GM12874 (cell line): Measurements from ENCODE around the gene CLIP3.

Experiments used
- CTCF ChIP-seq: IDR thresholded peaks from 2 replicates; pipeline ENCODE4 v1.5.1; 2011; ENCODE audit warnings: low read depth, mild to moderate bottlenecking, control low read depth, low read length, moderate library complexity; ENCODE audit not compliant: insufficient read depth

Gene CLIP3

GRCh38 chr19:36041831-36042230, 9.2 kb upstream of the CLIP3 start:
- TF ChIP-seq CTCF, result no peak

- TF ChIP-seq CTCF, result no peak
Observed at GRCh38 chr19:36040495-36040894, 7.8 kb upstream of the CLIP3 start.

GRCh38 chr19:36031308-36031707, 1.4 kb downstream of the CLIP3 start:
- TF ChIP-seq CTCF, result no peak

GRCh38 chr19:36030264-36031148, 2.2 kb downstream of the CLIP3 start:
- 0 out of 2 replicates have a peak, but pooled peaks have one; percentile 13 for TF ChIP-seq CTCF

GRCh38 chr19:36028313-36029041, 4.2 kb downstream of the CLIP3 start:
- no peak for TF ChIP-seq CTCF

- no peak for TF ChIP-seq CTCF
Observed at GRCh38 chr19:36027696-36028095, 5.0 kb downstream of the CLIP3 start.

- TF ChIP-seq CTCF, result no peak
Observed at GRCh38 chr19:36026091-36026876, 6.4 kb downstream of the CLIP3 start.
